Activated CD4-positive, alpha-beta memory T cell treated with anti-CD3 and anti-CD28 coated beads, Interleukin-2, amount 10 ng/mL, durations not matched to agents 7 days and 5 days (primary cell): ENCODE measurements around the gene RNF215. TPM values are rescaled to one million over a fixed set of nuclear protein-coding genes. Genes with fewer than 3 reads are reported as not detected.
A peak's percentile ranks its signal among the peaks of the same experiment; 100 is the strongest.
"Not testable (repeated sequence)": the region's sequence is repeated elsewhere in the genome, so short reads cannot be mapped to it uniquely, and the experiment has no call there.

Experiments
- CTCF ChIA-PET: fragments of 350-600 bp; sonication (Branson Sonifier 250); formaldehyde crosslinking; loops from one replicate; lab custom pipeline; 2021; ENCODE audit warnings: antibody characterized with exemption, inconsistent platforms; lab: Charles Lee
- POLR2A ChIA-PET: fragments of 350-600 bp; sonication (Branson Sonifier 250); formaldehyde crosslinking; loops from one replicate; lab custom pipeline; 2021; ENCODE audit warnings: antibody characterized with exemption; lab: Charles Lee
- DNase-seq: peaks from one replicate; pipeline ENCODE4 v3.0.0-alpha.2; 2020
- H3K27ac Mint-ChIP-seq: one replicate; pipeline ENCODE4 v1.8.0; 2021; ENCODE audit warnings: mild to moderate bottlenecking, mixed read lengths
- H3K27me3 Mint-ChIP-seq: one replicate; pipeline ENCODE4 v1.8.0; 2021; ENCODE audit warnings: mixed read lengths
- H3K36me3 Mint-ChIP-seq: one replicate; pipeline ENCODE4 v1.8.0; 2021; ENCODE audit warnings: low read depth, mixed read lengths
- H3K4me1 Mint-ChIP-seq: one replicate; pipeline ENCODE4 v1.8.0; 2021; ENCODE audit warnings: mixed read lengths
- H3K4me3 Mint-ChIP-seq: one replicate; pipeline ENCODE4 v1.8.0; 2021; ENCODE audit warnings: mild to moderate bottlenecking, mixed read lengths
- H3K9me3 Mint-ChIP-seq: one replicate; pipeline ENCODE4 v1.8.0; 2021; ENCODE audit warnings: mixed read lengths
- total RNA-seq, 2 experiments: library from RNA; stranded (reverse); gene quantifications; one replicate each; pipeline ENCODE4 v1.2.3, GENCODE V29; 2021

RNF215 gene
- total RNA-seq, 2 experiments from 2014 or later, result 12.2 to 13.3 TPM

GRCh38 chr22:30402766-30403104, 15.5 kb upstream of the RNF215 start:
- H3K9me3 Mint-ChIP-seq, H3K27me3 Mint-ChIP-seq, H3K27ac Mint-ChIP-seq, H3K36me3 Mint-ChIP-seq, H3K4me3 Mint-ChIP-seq, DNase-seq: not testable (repeated sequence)
- peaks cover 15% of the 10 kb centered on the region for H3K4me1 Mint-ChIP-seq
- ChIA-PET CTCF (interaction anchor here (0.9 to 1.3 kb wide), 3 partner anchors 11 to 397 kb away, joined by 3 to 4 read pairs (median 3); no protein-coding TSS in a partner anchor), POLR2A (interaction anchor here (1.0 to 1.6 kb wide), 3 partner anchors 11 to 21 kb away, joined by 3 to 7 read pairs (median 4); no protein-coding TSS in a partner anchor)

- H3K9me3 Mint-ChIP-seq, result no peaks in the 10 kb centered on the region
- H3K4me1 Mint-ChIP-seq, result peaks cover 18% of the 10 kb centered on the region
- no peak overlapping the region for H3K4me3 Mint-ChIP-seq
- POLR2A ChIA-PET, result interaction anchor here (1.0 to 1.6 kb wide), 3 partner anchors 10 to 22 kb away, joined by 3 to 7 read pairs (median 4); no protein-coding TSS in a partner anchor
- H3K27me3 Mint-ChIP-seq, result peaks cover 4% of the 10 kb centered on the region
- no peak for DNase-seq
- no peak overlapping the region for H3K27ac Mint-ChIP-seq
- H3K36me3 Mint-ChIP-seq, result peaks cover 6% of the 10 kb centered on the region
- CTCF ChIA-PET, result interaction anchor here (0.9 to 1.3 kb wide), 4 partner anchors 10 to 397 kb away, joined by 3 to 4 read pairs (median 3); no protein-coding TSS in a partner anchor
Measured at GRCh38 chr22:30402028-30402765, 15.0 kb upstream of the RNF215 start.

GRCh38 chr22:30401024-30401423, 13.8 kb upstream of the RNF215 start:
- peaks cover 27% of the 10 kb centered on the region for H3K4me1 Mint-ChIP-seq
- H3K36me3 Mint-ChIP-seq, H3K4me3 Mint-ChIP-seq, H3K27me3 Mint-ChIP-seq, CTCF ChIA-PET, H3K27ac Mint-ChIP-seq, DNase-seq, H3K9me3 Mint-ChIP-seq: not testable (repeated sequence)
- POLR2A ChIA-PET, result interaction anchor here (1.4 kb wide), 1 partner anchor 23 kb away, joined by 7 read pairs; no protein-coding TSS in a partner anchor

- no peak overlapping the region for H3K27ac Mint-ChIP-seq
- DNase-seq, result no peak
- no peaks in the 10 kb centered on the region for H3K9me3 Mint-ChIP-seq
- peaks cover 6% of the 10 kb centered on the region for H3K36me3 Mint-ChIP-seq
- H3K27me3 Mint-ChIP-seq, result peaks cover 4% of the 10 kb centered on the region
- ChIA-PET CTCF (no interaction called here), POLR2A (interaction anchor here (12.2 kb wide), 1 partner anchor 25 kb away, joined by 115 read pairs; the partner anchor contains the start of gene MTFP1)
- no peak overlapping the region for H3K4me3 Mint-ChIP-seq
- peaks cover 32% of the 10 kb centered on the region for H3K4me1 Mint-ChIP-seq
Measured at GRCh38 chr22:30400159-30400558, 12.9 kb upstream of the RNF215 start.

- H3K4me3 Mint-ChIP-seq, result no peak overlapping the region
- H3K27me3 Mint-ChIP-seq, result peaks cover 4% of the 10 kb centered on the region
- peaks cover 32% of the 10 kb centered on the region for H3K4me1 Mint-ChIP-seq
- peaks cover 6% of the 10 kb centered on the region for H3K36me3 Mint-ChIP-seq
- H3K27ac Mint-ChIP-seq, result no peak overlapping the region
- H3K9me3 Mint-ChIP-seq, result no peaks in the 10 kb centered on the region
- no peak for DNase-seq
- ChIA-PET CTCF (no interaction called here), POLR2A (interaction anchor here (12.2 kb wide), 1 partner anchor 25 kb away, joined by 115 read pairs; the partner anchor contains the start of gene MTFP1)
Measured at GRCh38 chr22:30399718-30400117, 12.5 kb upstream of the RNF215 start.

- Mint-ChIP-seq H3K27me3 (peaks cover 4% of the 10 kb centered on the region), H3K27ac (no peak overlapping the region), H3K4me3 (peak overlapping the region; percentile 9), H3K9me3 (no peaks in the 10 kb centered on the region), H3K4me1 (peaks cover 32% of the 10 kb centered on the region), H3K36me3 (peaks cover 6% of the 10 kb centered on the region)
- ChIA-PET CTCF (interaction anchor here (1.2 to 2.7 kb wide), 5 partner anchors 11 to 111 kb away, joined by 3 to 9 read pairs (median 4); no protein-coding TSS in a partner anchor), POLR2A (interaction anchor here (0.8 to 12.2 kb wide), 2 partner anchors 26 to 42 kb away, joined by 4 to 115 read pairs; partner anchors contain the start of genes CCDC157, MTFP1 and SF3A1)
- DNase-seq, result no peak
Measured at GRCh38 chr22:30398685-30399680, 11.8 kb upstream of the RNF215 start.

- POLR2A ChIA-PET, result interaction anchor here (0.7 to 12.2 kb wide), 8 partner anchors 8 to 109 kb away, joined by 3 to 115 read pairs (median 4); partner anchors contain the start of genes CASTOR1, CCDC157, MTFP1 and SF3A1
- Mint-ChIP-seq H3K9me3 (no peaks in the 10 kb centered on the region), H3K4me1 (peaks cover 34% of the 10 kb centered on the region), H3K27ac (no peak overlapping the region), H3K4me3 (peak overlapping the region; percentile 69), H3K27me3 (peaks cover 4% of the 10 kb centered on the region), H3K36me3 (peaks cover 6% of the 10 kb centered on the region)
- DNase-seq, result no peak
- CTCF ChIA-PET, result interaction anchor here (1.0 to 2.7 kb wide), 8 partner anchors 10 to 351 kb away, joined by 3 to 17 read pairs (median 4); partner anchors contain the start of gene RNF215
Measured at GRCh38 chr22:30397656-30398635, 10.7 kb upstream of the RNF215 start.

- Mint-ChIP-seq H3K4me1 (peaks cover 38% of the 10 kb centered on the region), H3K36me3 (peaks cover 5% of the 10 kb centered on the region), H3K9me3 (no peaks in the 10 kb centered on the region), H3K4me3 (peak within 1 kb of the TSS; percentile 80), H3K27ac (peak within 1 kb of the TSS; percentile 35), H3K27me3 (peaks cover 4% of the 10 kb centered on the region)
- DNase-seq, result peak; percentile 62
- ChIA-PET POLR2A (interaction anchor here (0.7 to 12.2 kb wide), 9 partner anchors 9 to 172 kb away, joined by 3 to 115 read pairs (median 3); partner anchors contain the start of genes CASTOR1, CCDC157, MTFP1 and SF3A1), CTCF (interaction anchor here (0.9 to 2.7 kb wide), 10 partner anchors 9 to 350 kb away, joined by 3 to 17 read pairs (median 4); partner anchors contain the start of gene RNF215)
Measured at GRCh38 chr22:30396871-30397655, 9.9 kb upstream of the RNF215 start, which contains the start of gene SEC14L2. TSS of gene SEC14L2 (plus strand) at chr22:30397018. CDS start at chr22:30397117, 99 bp downstream.

- Mint-ChIP-seq H3K4me1 (peaks cover 52% of the 10 kb centered on the region), H3K9me3 (peaks cover 3% of the 10 kb centered on the region), H3K27ac (no peak overlapping the region), H3K36me3 (no peaks in the 10 kb centered on the region), H3K4me3 (no peak overlapping the region), H3K27me3 (peaks cover 6% of the 10 kb centered on the region)
- DNase-seq, result no peak
- CTCF ChIA-PET, result interaction anchor here (7.2 to 8.7 kb wide), 2 partner anchors 30 to 104 kb away, joined by 100 to 185 read pairs; partner anchors contain the start of genes CASTOR1 and MTFP1
- POLR2A ChIA-PET, result interaction anchor here (12.2 kb wide), 1 partner anchor 31 kb away, joined by 115 read pairs; the partner anchor contains the start of gene MTFP1
Measured at GRCh38 chr22:30393885-30394284, 6.7 kb upstream of the RNF215 start.

- no peaks in the 10 kb centered on the region for H3K36me3 Mint-ChIP-seq
- POLR2A ChIA-PET, result interaction anchor here (3.4 to 12.2 kb wide), 2 partner anchors 31 to 105 kb away, joined by 15 to 115 read pairs; partner anchors contain the start of genes CASTOR1 and MTFP1
- H3K27me3 Mint-ChIP-seq, result peaks cover 6% of the 10 kb centered on the region
- no peak overlapping the region for H3K4me3 Mint-ChIP-seq
- CTCF ChIA-PET, result interaction anchor here (1.6 to 8.7 kb wide), 3 partner anchors 30 to 104 kb away, joined by 10 to 185 read pairs (median 100); partner anchors contain the start of genes CASTOR1 and MTFP1
- H3K4me1 Mint-ChIP-seq, result peaks cover 51% of the 10 kb centered on the region
- DNase-seq, result no peak
- no peak overlapping the region for H3K27ac Mint-ChIP-seq
- H3K9me3 Mint-ChIP-seq, result peaks cover 3% of the 10 kb centered on the region
Measured at GRCh38 chr22:30393322-30393680, 6.1 kb upstream of the RNF215 start.
